HL-60 (cell line): ENCODE measurements around the gene MRPL9.

ENCODE experiments used
- GABPA ChIP-seq: IDR thresholded peaks from 2 replicates; pipeline ENCODE4 v1.6.1; 2012; ENCODE audit warnings: low read depth
- POLR2AphosphoS5 ChIP-seq: IDR thresholded peaks from 2 replicates; pipeline ENCODE4 v1.6.1; 2012; ENCODE audit warnings: low read depth
- SPI1 ChIP-seq: IDR thresholded peaks from 2 replicates; pipeline ENCODE4 v1.6.1; 2012; ENCODE audit warnings: low read depth, mild to moderate bottlenecking, borderline replicate concordance
- TF ChIP-seq, protein P1 (sequence below): IDR thresholded peaks from one replicate; pipeline ENCODE4 v1.5.1; 2011; ENCODE audit warnings: low read length, control low read depth, inconsistent platforms; ENCODE audit not compliant: insufficient read depth
- TF ChIP-seq, protein P2 (sequence below): IDR thresholded peaks from 2 replicates; pipeline ENCODE4 v1.6.1; 2012; ENCODE audit warnings: low read depth; ENCODE audit not compliant: insufficient replicate concordance

DNA sequence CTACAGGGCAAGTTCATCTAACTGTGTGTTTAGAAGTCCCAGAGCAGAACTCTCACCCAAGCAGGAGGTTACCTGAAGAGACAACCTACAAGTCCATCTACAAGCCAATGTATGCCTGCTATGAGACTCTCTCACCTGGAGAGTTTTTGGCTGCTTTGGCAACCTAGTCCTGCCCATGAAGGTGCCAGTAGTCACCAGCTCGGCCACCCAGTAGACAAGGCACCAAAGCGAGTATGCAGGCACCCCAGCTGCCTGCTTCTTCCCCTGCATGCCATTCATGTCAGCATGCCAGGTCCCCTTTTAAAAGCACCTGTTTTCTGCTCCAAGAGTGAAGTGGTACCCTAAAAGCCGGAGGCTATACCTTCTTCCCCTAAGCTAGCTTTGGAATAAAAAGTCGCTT, 21.8 kb downstream of the MRPL9 start:
- TF ChIP-seq, protein P1, sequence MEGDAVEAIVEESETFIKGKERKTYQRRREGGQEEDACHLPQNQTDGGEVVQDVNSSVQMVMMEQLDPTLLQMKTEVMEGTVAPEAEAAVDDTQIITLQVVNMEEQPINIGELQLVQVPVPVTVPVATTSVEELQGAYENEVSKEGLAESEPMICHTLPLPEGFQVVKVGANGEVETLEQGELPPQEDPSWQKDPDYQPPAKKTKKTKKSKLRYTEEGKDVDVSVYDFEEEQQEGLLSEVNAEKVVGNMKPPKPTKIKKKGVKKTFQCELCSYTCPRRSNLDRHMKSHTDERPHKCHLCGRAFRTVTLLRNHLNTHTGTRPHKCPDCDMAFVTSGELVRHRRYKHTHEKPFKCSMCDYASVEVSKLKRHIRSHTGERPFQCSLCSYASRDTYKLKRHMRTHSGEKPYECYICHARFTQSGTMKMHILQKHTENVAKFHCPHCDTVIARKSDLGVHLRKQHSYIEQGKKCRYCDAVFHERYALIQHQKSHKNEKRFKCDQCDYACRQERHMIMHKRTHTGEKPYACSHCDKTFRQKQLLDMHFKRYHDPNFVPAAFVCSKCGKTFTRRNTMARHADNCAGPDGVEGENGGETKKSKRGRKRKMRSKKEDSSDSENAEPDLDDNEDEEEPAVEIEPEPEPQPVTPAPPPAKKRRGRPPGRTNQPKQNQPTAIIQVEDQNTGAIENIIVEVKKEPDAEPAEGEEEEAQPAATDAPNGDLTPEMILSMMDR = no peak
- no peak for TF ChIP-seq GABPA
- TF ChIP-seq, protein P2, sequence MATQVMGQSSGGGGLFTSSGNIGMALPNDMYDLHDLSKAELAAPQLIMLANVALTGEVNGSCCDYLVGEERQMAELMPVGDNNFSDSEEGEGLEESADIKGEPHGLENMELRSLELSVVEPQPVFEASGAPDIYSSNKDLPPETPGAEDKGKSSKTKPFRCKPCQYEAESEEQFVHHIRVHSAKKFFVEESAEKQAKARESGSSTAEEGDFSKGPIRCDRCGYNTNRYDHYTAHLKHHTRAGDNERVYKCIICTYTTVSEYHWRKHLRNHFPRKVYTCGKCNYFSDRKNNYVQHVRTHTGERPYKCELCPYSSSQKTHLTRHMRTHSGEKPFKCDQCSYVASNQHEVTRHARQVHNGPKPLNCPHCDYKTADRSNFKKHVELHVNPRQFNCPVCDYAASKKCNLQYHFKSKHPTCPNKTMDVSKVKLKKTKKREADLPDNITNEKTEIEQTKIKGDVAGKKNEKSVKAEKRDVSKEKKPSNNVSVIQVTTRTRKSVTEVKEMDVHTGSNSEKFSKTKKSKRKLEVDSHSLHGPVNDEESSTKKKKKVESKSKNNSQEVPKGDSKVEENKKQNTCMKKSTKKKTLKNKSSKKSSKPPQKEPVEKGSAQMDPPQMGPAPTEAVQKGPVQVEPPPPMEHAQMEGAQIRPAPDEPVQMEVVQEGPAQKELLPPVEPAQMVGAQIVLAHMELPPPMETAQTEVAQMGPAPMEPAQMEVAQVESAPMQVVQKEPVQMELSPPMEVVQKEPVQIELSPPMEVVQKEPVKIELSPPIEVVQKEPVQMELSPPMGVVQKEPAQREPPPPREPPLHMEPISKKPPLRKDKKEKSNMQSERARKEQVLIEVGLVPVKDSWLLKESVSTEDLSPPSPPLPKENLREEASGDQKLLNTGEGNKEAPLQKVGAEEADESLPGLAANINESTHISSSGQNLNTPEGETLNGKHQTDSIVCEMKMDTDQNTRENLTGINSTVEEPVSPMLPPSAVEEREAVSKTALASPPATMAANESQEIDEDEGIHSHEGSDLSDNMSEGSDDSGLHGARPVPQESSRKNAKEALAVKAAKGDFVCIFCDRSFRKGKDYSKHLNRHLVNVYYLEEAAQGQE = no peak
- no peak for TF ChIP-seq POLR2AphosphoS5
- TF ChIP-seq SPI1 = no peak
